Neural progenitor cell (in vitro differentiated cells): ENCODE data around the gene SAMD4B. TPM values are rescaled to one million over a fixed set of nuclear protein-coding genes. Genes with fewer than 3 reads are reported as not detected.

ENCODE experiments used
- DNase-seq: peaks from one replicate; pipeline ENCODE4 v3.0.0-alpha.2; 2016; ENCODE audit warnings: low spot score
- H2AFZ ChIP-seq: fragments of 200-600 bp; sonication (generic); replicated peaks from 2 replicates; pipeline ENCODE4 v1.6.1; 2016; ENCODE audit warnings: antibody characterized with exemption
- H3F3A ChIP-seq: fragments of 200-600 bp; sonication (generic); 2 replicates; pipeline ENCODE4 v1.6.1; 2016; ENCODE audit warnings: antibody characterized with exemption, low read depth
- H3K27ac ChIP-seq: fragments of 200-600 bp; sonication (generic); 2 replicates; pipeline ENCODE4 v1.5.1; 2016; ENCODE audit warnings: mild to moderate bottlenecking
- H3K27me3 ChIP-seq: fragments of 200-600 bp; sonication (generic); 2 replicates; pipeline ENCODE4 v1.6.1; 2016; ENCODE audit warnings: mild to moderate bottlenecking, moderate library complexity
- H3K36me3 ChIP-seq: fragments of 200-600 bp; sonication (generic); 2 replicates; pipeline ENCODE4 v1.5.1; 2016
- H3K4me1 ChIP-seq: fragments of 200-600 bp; sonication (generic); 2 replicates; pipeline ENCODE4 v1.6.1; 2016; ENCODE audit warnings: mixed run types
- H3K4me2 ChIP-seq: fragments of 200-600 bp; sonication (generic); 2 replicates; pipeline ENCODE4 v1.6.1; 2016
- H3K4me3 ChIP-seq: fragments of 200-600 bp; sonication (generic); 2 replicates; pipeline ENCODE4 v1.5.1; 2016
- H3K79me2 ChIP-seq: fragments of 200-600 bp; sonication (generic); 2 replicates; pipeline ENCODE4 v1.6.1; 2016; ENCODE audit warnings: low read depth
- H3K9ac ChIP-seq: fragments of 200-600 bp; sonication (generic); 2 replicates; pipeline ENCODE4 v1.6.1; 2016
- H3K9me3 ChIP-seq: fragments of 200-600 bp; sonication (generic); 2 replicates; pipeline ENCODE4 v1.5.1; 2016; ENCODE audit warnings: low read depth
- H4K20me1 ChIP-seq: fragments of 200-600 bp; sonication (generic); 2 replicates; pipeline ENCODE4 v1.6.1; 2016; ENCODE audit warnings: low read depth
- H3K27ac Mint-ChIP-seq: 3 replicates; pipeline ENCODE4 v1.8.0; 2021; ENCODE audit warnings: mixed read lengths
- H3K27me3 Mint-ChIP-seq: 2 replicates; pipeline ENCODE4 v1.8.0; 2022; ENCODE audit warnings: low read depth, mild to moderate bottlenecking, inconsistent platforms, moderate library complexity, mixed read lengths; ENCODE audit not compliant: insufficient read depth
- H3K36me3 Mint-ChIP-seq: 3 replicates; pipeline ENCODE4 v1.8.0; 2021; ENCODE audit warnings: mixed read lengths
- H3K4me1 Mint-ChIP-seq: 3 replicates; pipeline ENCODE4 v1.8.0; 2021; ENCODE audit warnings: mixed read lengths
- H3K4me3 Mint-ChIP-seq: 3 replicates; pipeline ENCODE4 v1.8.0; 2021; ENCODE audit warnings: mild to moderate bottlenecking, moderate library complexity, mixed read lengths
- H3K9me3 Mint-ChIP-seq: 3 replicates; pipeline ENCODE4 v1.8.0; 2020; ENCODE audit warnings: mixed read lengths
- CTCF ChIP-seq: fragments of 200-600 bp; sonication (generic); IDR thresholded peaks from 2 replicates; pipeline ENCODE4 v1.5.1; 2017; ENCODE audit warnings: antibody characterized with exemption, mild to moderate bottlenecking
- EZH2 ChIP-seq: fragments of 200-600 bp; sonication (generic); IDR thresholded peaks from 2 replicates; pipeline ENCODE4 v1.6.1; 2017; ENCODE audit warnings: antibody characterized with exemption, mild to moderate bottlenecking, moderate library complexity
- EZH2phosphoT487 ChIP-seq: fragments of 200-600 bp; sonication (generic); IDR thresholded peaks from 2 replicates; pipeline ENCODE4 v1.6.1; 2017; ENCODE audit warnings: antibody characterized with exemption
- total RNA-seq: library from RNA; depleted of rRNA; stranded (reverse); fragments of >200 nt; gene quantifications from 2 replicates; pipeline ENCODE4 v1.2.3, GENCODE V29; 2015; ENCODE audit warnings: low replicate concordance

The SAMD4B gene
- total RNA-seq, 1 donor from 2014 or later, result 32.8 TPM

- H3K9me3 Mint-ChIP-seq, result peaks cover 4% of the 10 kb centered on the region
- peak overlapping the region; percentile 67 for H3K4me3 ChIP-seq
- H3K79me2 ChIP-seq, result peaks cover 23% of the 10 kb centered on the region
- no peak for TF ChIP-seq CTCF
- no peak for TF ChIP-seq EZH2phosphoT487
- TF ChIP-seq EZH2, result no peak
- peak overlapping the region; percentile 30 for H2AFZ ChIP-seq
- peaks cover 26% of the 10 kb centered on the region for H3K4me1 ChIP-seq
- H3K4me2 ChIP-seq, result peak overlapping the region; percentile 87
- no peaks in the 10 kb centered on the region for H3K9me3 ChIP-seq
- no peaks in the 10 kb centered on the region for H3K36me3 ChIP-seq
- peak; percentile 68 for DNase-seq
- H3K27ac Mint-ChIP-seq, result peak overlapping the region; percentile 99
- H3K36me3 Mint-ChIP-seq, result peaks cover 8% of the 10 kb centered on the region
- peaks cover 52% of the 10 kb centered on the region for H3F3A ChIP-seq
- H3K27me3 Mint-ChIP-seq, result peaks cover 28% of the 10 kb centered on the region
- peak overlapping the region; percentile 99 for H3K4me3 Mint-ChIP-seq
- H4K20me1 ChIP-seq, result peaks cover 22% of the 10 kb centered on the region
- peaks cover 29% of the 10 kb centered on the region for H3K27me3 ChIP-seq
- no peak overlapping the region for H3K27ac ChIP-seq
- H3K4me1 Mint-ChIP-seq, result peaks cover 44% of the 10 kb centered on the region
- no peak overlapping the region for H3K9ac ChIP-seq
These were observed 68.0 kb downstream of the SAMD4B start for GRCh38 chr19:39410017-39410830.

GRCh38 chr19:39410831-39411080 is 68.5 kb downstream of the SAMD4B start:
- H3K9ac ChIP-seq, result no peak overlapping the region
- H3F3A ChIP-seq, result peaks cover 47% of the 10 kb centered on the region
- no peak overlapping the region for H3K27ac ChIP-seq
- H3K27ac Mint-ChIP-seq, result peak overlapping the region; percentile 99
- H3K4me1 ChIP-seq, result peaks cover 27% of the 10 kb centered on the region
- no peaks in the 10 kb centered on the region for H3K9me3 ChIP-seq
- H3K79me2 ChIP-seq, result peaks cover 28% of the 10 kb centered on the region
- peak overlapping the region; percentile 67 for H3K4me3 ChIP-seq
- H3K4me2 ChIP-seq, result peak overlapping the region; percentile 87
- peaks cover 28% of the 10 kb centered on the region for H3K27me3 Mint-ChIP-seq
- peaks cover 47% of the 10 kb centered on the region for H3K4me1 Mint-ChIP-seq
- no peak for DNase-seq
- no peaks in the 10 kb centered on the region for H3K36me3 ChIP-seq
- peak overlapping the region; percentile 99 for H3K4me3 Mint-ChIP-seq
- H2AFZ ChIP-seq, result no peak overlapping the region
- peaks cover 27% of the 10 kb centered on the region for H4K20me1 ChIP-seq
- H3K27me3 ChIP-seq, result peaks cover 24% of the 10 kb centered on the region
- peaks cover 10% of the 10 kb centered on the region for H3K36me3 Mint-ChIP-seq
- no peak for TF ChIP-seq EZH2phosphoT487
- no peak for TF ChIP-seq CTCF
- no peak for TF ChIP-seq EZH2
- H3K9me3 Mint-ChIP-seq, result peaks cover 4% of the 10 kb centered on the region

- Mint-ChIP-seq H3K4me3 (peak overlapping the region; percentile 99), H3K36me3 (peaks cover 10% of the 10 kb centered on the region), H3K27ac (peak overlapping the region; percentile 99), H3K4me1 (peaks cover 47% of the 10 kb centered on the region), H3K9me3 (peaks cover 4% of the 10 kb centered on the region), H3K27me3 (peaks cover 28% of the 10 kb centered on the region)
- Histone ChIP-seq H3K27me3 (peaks cover 22% of the 10 kb centered on the region), H3K4me2 (peak overlapping the region; percentile 40), H3F3A (peaks cover 42% of the 10 kb centered on the region), H3K36me3 (no peaks in the 10 kb centered on the region), H3K9me3 (no peaks in the 10 kb centered on the region), H3K4me3 (peak overlapping the region; percentile 57), H4K20me1 (peaks cover 32% of the 10 kb centered on the region), H2AFZ (no peak overlapping the region), H3K4me1 (peaks cover 23% of the 10 kb centered on the region), H3K27ac (no peak overlapping the region), H3K79me2 (peaks cover 33% of the 10 kb centered on the region), H3K9ac (no peak overlapping the region)
- no peak for DNase-seq
- TF ChIP-seq CTCF, result no peak
- no peak for TF ChIP-seq EZH2phosphoT487
- no peak for TF ChIP-seq EZH2
These were observed 69.0 kb downstream of the SAMD4B start for GRCh38 chr19:39411081-39411831.
